Muscle of leg (tissue), 11 donors: ENCODE data around the gene CIAO2A. TPM values are rescaled to one million over a fixed set of nuclear protein-coding genes. Genes with fewer than 3 reads are reported as not detected.
"Not testable (repeated sequence)": the region's sequence is repeated elsewhere in the genome, so short reads cannot be mapped to it uniquely, and the experiment has no call there.

ENCODE experiments used
- DNase-seq: peaks from one replicate; pipeline ENCODE4 v3.0.0; 2013
- H3K27ac ChIP-seq: one replicate; pipeline ENCODE4 v1.5.1; 2013; ENCODE audit warnings: mild to moderate bottlenecking, low read length, control low read depth
- H3K27me3 ChIP-seq: one replicate; pipeline ENCODE4 v1.6.1; 2013; ENCODE audit warnings: low read length; ENCODE audit not compliant: control insufficient read depth, insufficient read depth
- H3K36me3 ChIP-seq: one replicate; pipeline ENCODE4 v1.6.1; 2013; ENCODE audit warnings: low read length; ENCODE audit not compliant: control insufficient read depth, insufficient read depth
- H3K4me1 ChIP-seq: one replicate; pipeline ENCODE4 v1.6.1; 2013; ENCODE audit warnings: low read length; ENCODE audit not compliant: control insufficient read depth, insufficient read depth
- H3K4me3 ChIP-seq: one replicate; pipeline ENCODE4 v1.5.1; 2013; ENCODE audit warnings: low read length, control low read depth
- H3K9me3 ChIP-seq: replicated peaks from 2 replicates; pipeline ENCODE4 v1.6.1; 2013; ENCODE audit warnings: low read depth, low read length; ENCODE audit not compliant: control insufficient read depth
- WGBS: methylation state at CpG from one replicate; pipeline ENCODE4 v1.1.5; 2013; ENCODE audit warnings: missing lambda C conversion rate; ENCODE audit not compliant: insufficient coverage; 5-methylcytosine and 5-hydroxymethylcytosine counted together
- polyA plus RNA-seq, 8 donors: library from polyadenylated mRNA; unstranded; fragments of 120-200 nt; gene quantifications; one replicate each; pipeline versions ENCODE4 v1.2.1 to v1.2.3, GENCODE V29; 2013; ENCODE audit warnings: inconsistent platforms in 1 of 8, low replicate concordance in 1 of 8; ENCODE audit not compliant: insufficient read length in 8 of 8, insufficient read depth in 1 of 8
- total RNA-seq: library from RNA; stranded (reverse); fragments of 120-200 nt; gene quantifications from one replicate; pipeline ENCODE4 v1.2.4, GENCODE V29; 2013

CIAO2A gene
- total and polyA plus RNA-seq, 9 donors, result 45.1 to 52.8 (median 51.0) TPM

GRCh38 chr15:64117759-64118487 is 24.3 kb upstream of the CIAO2A start:
- Histone ChIP-seq H3K4me3 (no peak overlapping the region), H3K27me3 (no peaks in the 10 kb centered on the region), H3K27ac (no peak overlapping the region), H3K36me3 (peaks cover 64% of the 10 kb centered on the region), H3K9me3 (no peaks in the 10 kb centered on the region), H3K4me1 (no peaks in the 10 kb centered on the region)
- DNase-seq, result no peak
- WGBS, result no CpG with 5 or more reads among the region's 5 CpGs

- Histone ChIP-seq H3K4me1 (peaks cover 2% of the 10 kb centered on the region), H3K27ac (no peak overlapping the region), H3K9me3 (no peaks in the 10 kb centered on the region), H3K36me3 (peaks cover 27% of the 10 kb centered on the region), H3K4me3 (no peak overlapping the region), H3K27me3 (no peaks in the 10 kb centered on the region)
- no peak for DNase-seq
- whole genome bisulfite sequencing, result 80% methylated on average over 1 of the region's 1 CpG
Measured at GRCh38 chr15:64112904-64113303, 19.3 kb upstream of the CIAO2A start.

GRCh38 chr15:64112073-64112772 is 18.6 kb upstream of the CIAO2A start:
- no peak for DNase-seq
- Histone ChIP-seq H3K27ac (no peak overlapping the region), H3K9me3 (no peaks in the 10 kb centered on the region), H3K27me3 (no peaks in the 10 kb centered on the region), H3K4me3 (no peak overlapping the region), H3K36me3 (peaks cover 21% of the 10 kb centered on the region), H3K4me1 (peaks cover 2% of the 10 kb centered on the region)
- WGBS, result 60% methylated on average over 2 of the region's 4 CpGs

- H3K9me3 ChIP-seq, result no peaks in the 10 kb centered on the region
- H3K4me3 ChIP-seq, result no peak overlapping the region
- WGBS, result 80% methylated on average over 1 of the region's 3 CpGs
- peaks cover 2% of the 10 kb centered on the region for H3K4me1 ChIP-seq
- no peak overlapping the region for H3K27ac ChIP-seq
- H3K36me3 ChIP-seq, result peaks cover 16% of the 10 kb centered on the region
- H3K27me3 ChIP-seq, result no peaks in the 10 kb centered on the region
- DNase-seq, result no peak
Measured at GRCh38 chr15:64111679-64112050, 18.0 kb upstream of the CIAO2A start.

- Histone ChIP-seq H3K9me3 (no peaks in the 10 kb centered on the region), H3K27ac (no peak overlapping the region), H3K27me3 (no peaks in the 10 kb centered on the region), H3K4me3 (no peak overlapping the region), H3K4me1 (peaks cover 2% of the 10 kb centered on the region), H3K36me3 (peaks cover 11% of the 10 kb centered on the region)
- 60% methylated on average over 1 of the region's 3 CpGs for WGBS
- DNase-seq, result no peak
Measured at GRCh38 chr15:64110950-64111678, 17.5 kb upstream of the CIAO2A start.

GRCh38 chr15:64110108-64110701 is 16.6 kb upstream of the CIAO2A start:
- not testable (repeated sequence) for H3K27ac ChIP-seq, H3K27me3 ChIP-seq, H3K36me3 ChIP-seq, H3K9me3 ChIP-seq, DNase-seq, H3K4me1 ChIP-seq, H3K4me3 ChIP-seq
- no CpG with 5 or more reads among the region's 4 CpGs for WGBS

GRCh38 chr15:64107337-64107736 is 13.7 kb upstream of the CIAO2A start:
- Histone ChIP-seq H3K4me1 (peaks cover 2% of the 10 kb centered on the region), H3K27me3 (no peaks in the 10 kb centered on the region), H3K36me3 (peaks cover 1% of the 10 kb centered on the region), H3K9me3 (no peaks in the 10 kb centered on the region), H3K27ac (no peak overlapping the region), H3K4me3 (no peak overlapping the region)
- no peak for DNase-seq
- 100% methylated on average over 1 of the region's 1 CpG for WGBS

- Histone ChIP-seq H3K27me3 (no peaks in the 10 kb centered on the region), H3K4me3 (no peak overlapping the region), H3K36me3 (peaks cover 2% of the 10 kb centered on the region), H3K9me3 (no peaks in the 10 kb centered on the region), H3K27ac (no peak overlapping the region), H3K4me1 (no peaks in the 10 kb centered on the region)
- 96% methylated on average over 3 of the region's 9 CpGs for WGBS
- DNase-seq, result peak; percentile 79
Measured at GRCh38 chr15:64105113-64105704, 11.6 kb upstream of the CIAO2A start.

- Histone ChIP-seq H3K27ac (no peak overlapping the region), H3K36me3 (peaks cover 2% of the 10 kb centered on the region), H3K4me3 (no peak overlapping the region), H3K4me1 (no peaks in the 10 kb centered on the region), H3K9me3 (no peaks in the 10 kb centered on the region), H3K27me3 (no peaks in the 10 kb centered on the region)
- DNase-seq, result no peak
- no CpG with 5 or more reads among the region's 2 CpGs for WGBS
Measured at GRCh38 chr15:64102497-64102896, 8.9 kb upstream of the CIAO2A start.

- Histone ChIP-seq H3K9me3 (no peaks in the 10 kb centered on the region), H3K27ac (no peak overlapping the region), H3K4me3 (no peak overlapping the region), H3K36me3 (peaks cover 2% of the 10 kb centered on the region), H3K4me1 (peaks cover 9% of the 10 kb centered on the region), H3K27me3 (no peaks in the 10 kb centered on the region)
- no CpG with 5 or more reads among the region's 2 CpGs for WGBS
- DNase-seq, result no peak
Measured at GRCh38 chr15:64100958-64101357, 7.3 kb upstream of the CIAO2A start.
